HG02884 (cell line): ENCODE measurements around the gene C4BPA.

Source experiments
- ATAC-seq: cut with Tn5 transposase; IDR thresholded peaks from one replicate; pipeline ENCODE4 v1.9.1; 2021; ENCODE audit warnings: mild to moderate bottlenecking, moderate library complexity; ENCODE audit not compliant: unreplicated experiment

C4BPA gene

GRCh38 chr1:207103892-207104373 is at the start of gene C4BPA:
C4BPA (plus strand) TSS chr1:207104233; CDS start chr1:207113026, 8,793 bp downstream.
- no peak for ATAC-seq

- no peak for ATAC-seq
These were observed 49.5 kb upstream of the C4BPA start for GRCh38 chr1:207054491-207054890.

- no peak for ATAC-seq
These were observed 48.5 kb upstream of the C4BPA start for GRCh38 chr1:207055386-207056001.

- ATAC-seq, result no peak
These were observed 47.4 kb upstream of the C4BPA start for GRCh38 chr1:207056673-207057072.

- no peak for ATAC-seq
These were observed 45.8 kb upstream of the C4BPA start for GRCh38 chr1:207058252-207058651.

- no peak for ATAC-seq
These were observed 44.9 kb upstream of the C4BPA start for GRCh38 chr1:207058878-207059867.

GRCh38 chr1:207059881-207060280 is 44.2 kb upstream of the C4BPA start:
- ATAC-seq, result no peak

- ATAC-seq, result no peak
These were observed 43.4 kb upstream of the C4BPA start for GRCh38 chr1:207060596-207060995.

- no peak for ATAC-seq
These were observed 42.0 kb upstream of the C4BPA start for GRCh38 chr1:207062058-207062457.

GRCh38 chr1:207063014-207063413 is 41.0 kb upstream of the C4BPA start:
- ATAC-seq, result no peak

- no peak for ATAC-seq
These were observed 39.5 kb upstream of the C4BPA start for GRCh38 chr1:207064561-207064960.

GRCh38 chr1:207067185-207067584 is 36.8 kb upstream of the C4BPA start:
- ATAC-seq, result no peak

- no peak for ATAC-seq
These were observed 36.4 kb upstream of the C4BPA start for GRCh38 chr1:207067665-207068064.

GRCh38 chr1:207069061-207069460 is 35.0 kb upstream of the C4BPA start:
- no peak for ATAC-seq

- no peak for ATAC-seq
These were observed 34.1 kb upstream of the C4BPA start for GRCh38 chr1:207069858-207070506.

GRCh38 chr1:207070811-207071210 is 33.2 kb upstream of the C4BPA start:
- ATAC-seq, result no peak

GRCh38 chr1:207071426-207071825 is 32.6 kb upstream of the C4BPA start:
- no peak for ATAC-seq

- no peak for ATAC-seq
These were observed 31.8 kb upstream of the C4BPA start for GRCh38 chr1:207072233-207072632.

GRCh38 chr1:207073906-207074820 is 29.9 kb upstream of the C4BPA start:
- ATAC-seq, result no peak

- no peak for ATAC-seq
These were observed 27.7 kb upstream of the C4BPA start for GRCh38 chr1:207076181-207076955.
